ENCODE results near the gene PXYLP1. TPM values are rescaled to one million over a fixed set of nuclear protein-coding genes. Genes with fewer than 3 reads are reported as not detected.

The PXYLP1 gene, protein sequence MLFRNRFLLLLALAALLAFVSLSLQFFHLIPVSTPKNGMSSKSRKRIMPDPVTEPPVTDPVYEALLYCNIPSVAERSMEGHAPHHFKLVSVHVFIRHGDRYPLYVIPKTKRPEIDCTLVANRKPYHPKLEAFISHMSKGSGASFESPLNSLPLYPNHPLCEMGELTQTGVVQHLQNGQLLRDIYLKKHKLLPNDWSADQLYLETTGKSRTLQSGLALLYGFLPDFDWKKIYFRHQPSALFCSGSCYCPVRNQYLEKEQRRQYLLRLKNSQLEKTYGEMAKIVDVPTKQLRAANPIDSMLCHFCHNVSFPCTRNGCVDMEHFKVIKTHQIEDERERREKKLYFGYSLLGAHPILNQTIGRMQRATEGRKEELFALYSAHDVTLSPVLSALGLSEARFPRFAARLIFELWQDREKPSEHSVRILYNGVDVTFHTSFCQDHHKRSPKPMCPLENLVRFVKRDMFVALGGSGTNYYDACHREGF
- 5.5 and 6.2 TPM in 2 replicates for total RNA-seq

DNA sequence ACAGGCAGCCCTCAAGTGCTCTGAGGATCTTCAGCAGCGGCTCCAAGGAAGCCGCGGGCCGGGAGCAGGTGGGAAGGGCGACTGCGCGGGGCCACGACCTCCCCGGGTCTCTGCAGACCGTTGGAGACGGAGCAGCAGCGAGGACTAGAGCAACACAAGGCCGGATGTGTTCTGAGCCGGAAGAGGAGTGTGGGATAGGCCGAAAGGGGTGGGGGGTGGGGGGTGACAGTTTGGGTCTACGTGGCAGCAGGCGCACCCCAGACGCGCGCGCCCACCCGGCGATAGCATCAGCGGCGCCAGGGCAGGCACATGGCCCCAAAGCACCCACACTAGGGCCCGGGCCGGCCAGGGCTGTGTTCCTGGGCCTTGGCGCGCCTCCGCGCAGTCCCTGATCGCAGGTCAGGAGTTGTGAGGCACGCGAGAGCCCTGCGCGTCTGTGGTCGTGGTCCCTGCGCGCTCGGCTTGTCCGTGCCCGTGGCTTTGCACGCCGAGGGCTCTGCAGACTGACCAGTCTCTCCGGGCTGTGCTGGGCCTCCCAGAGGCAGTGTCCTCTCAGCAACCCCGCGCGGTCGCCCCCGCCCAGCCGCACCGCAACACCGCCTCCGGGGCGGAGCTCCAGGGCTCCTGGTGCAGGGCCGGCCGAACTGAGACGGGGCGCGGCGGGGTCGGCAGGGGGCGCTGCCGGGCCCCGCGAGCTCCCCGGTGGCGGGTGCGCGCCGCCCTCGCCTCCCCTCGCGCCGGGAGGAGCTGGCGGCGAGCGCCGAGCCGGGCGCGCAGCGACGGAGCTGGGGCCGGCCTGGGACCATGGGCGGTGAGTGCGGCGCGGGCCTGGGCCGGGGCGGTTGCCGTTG lies at the start of gene PXYLP1:
Gene PXYLP1, plus strand, starts transcription at position 725 of the 851 bp plus-strand sequence. CDS start 28,351 bp downstream, outside the sequence.

Other genes starting within 250 kb of the PXYLP1 start
- not detected in 2 replicates for gene SPSB4, start 180.5 kb upstream of the PXYLP1 start, total RNA-seq
- gene ZBTB38, start 136.7 kb downstream of the PXYLP1 start, total RNA-seq: 98.9 and 115 TPM in 2 replicates

All from bronchus fibroblast of lung (primary cell).